ENCODE data around the gene ELF4.

The ELF4 gene

GRCh38 chrX:130124577-130124976 lies 14.3 kb upstream of the ELF4 start:
- Histone ChIP-seq H3K79me1 (ENCODE audit: low read length) (peaks cover 24% of the 10 kb centered on the region), H3K4ac (ENCODE audit: low read depth, low read length) (no peak overlapping the region), H3K14ac (ENCODE audit: low read length) (peak overlapping the region; percentile 80), H4K91ac (ENCODE audit: low read depth, low read length) (peak overlapping the region; percentile 84), H2AFZ (ENCODE audit: insufficient read depth, low read length, poor library complexity) (no peak overlapping the region), H2AK5ac (ENCODE audit: low read length) (peak overlapping the region; percentile 58), H3K36me3 (ENCODE audit: control insufficient read depth in 1 of 2, insufficient read depth in 2 of 2, low read length in 2 of 2) (peaks cover 7 to 8% of the 10 kb centered on the region in 2 experiments), H3K27ac (ENCODE audit: low read depth, low read length) (peak overlapping the region; percentile 92), H3K79me2 (ENCODE audit: control insufficient read depth, insufficient read depth, low read length, poor library complexity) (peaks cover 5% of the 10 kb centered on the region), H3K9me3 (ENCODE audit: insufficient read depth, low read depth, low read length) (no peaks in the 10 kb centered on the region), H4K8ac (ENCODE audit: low read depth, low read length) (peak overlapping the region; percentile 43), H3K9ac (ENCODE audit: low read length) (no peak overlapping the region), H3K4me3 (ENCODE audit: low read depth, low read length) (no peak overlapping the region), H2BK120ac (ENCODE audit: insufficient read depth, low read length, poor library complexity) (peak overlapping the region; percentile 36), H2BK5ac (ENCODE audit: low read depth, low read length, poor library complexity) (peak overlapping the region; percentile 87), H3K4me1 (ENCODE audit: control insufficient read depth in 1 of 2, insufficient read depth in 2 of 2, low read length in 2 of 2) (peaks cover 20 to 32% of the 10 kb centered on the region in 2 experiments), H2BK12ac (ENCODE audit: low read length) (peak overlapping the region; percentile 98), H3K4me2 (ENCODE audit: low read length) (peak overlapping the region; percentile 25), H3K27me3 (ENCODE audit: insufficient read depth, low read length) (no peaks in the 10 kb centered on the region), H3K23ac (ENCODE audit: low read length) (no peak overlapping the region), H3K18ac (ENCODE audit: low read length) (no peak overlapping the region), H4K12ac (ENCODE audit: low read depth, low read length) (no peak overlapping the region)
- peak in 1 of 2 donors; percentile 38 for DNase-seq
- no CpG with 5 or more reads among the region's 4 CpGs for WGBS (ENCODE audit: extremely low coverage, insufficient coverage, insufficient read length)

- no CpG with 5 or more reads among the region's 13 CpGs for WGBS (ENCODE audit: extremely low coverage, insufficient coverage, insufficient read length)
- Histone ChIP-seq H4K8ac (ENCODE audit: low read depth, low read length) (no peak overlapping the region), H3K4me2 (ENCODE audit: low read length) (no peak overlapping the region), H3K27ac (ENCODE audit: low read depth, low read length) (no peak overlapping the region), H3K36me3 (ENCODE audit: control insufficient read depth in 1 of 2, insufficient read depth in 2 of 2, low read length in 2 of 2) (peaks cover 0 to 3% of the 10 kb centered on the region in 2 experiments), H4K12ac (ENCODE audit: low read depth, low read length) (no peak overlapping the region), H3K18ac (ENCODE audit: low read length) (peak overlapping the region; percentile 21), H3K79me1 (ENCODE audit: low read length) (peaks cover 34% of the 10 kb centered on the region), H3K4me1 (ENCODE audit: control insufficient read depth in 1 of 2, insufficient read depth in 2 of 2, low read length in 2 of 2) (peaks cover 40 to 50% of the 10 kb centered on the region in 2 experiments), H2BK120ac (ENCODE audit: insufficient read depth, low read length, poor library complexity) (peak overlapping the region; percentile 60), H2BK12ac (ENCODE audit: low read length) (no peak overlapping the region), H2BK5ac (ENCODE audit: low read depth, low read length, poor library complexity) (no peak overlapping the region), H4K91ac (ENCODE audit: low read depth, low read length) (peak overlapping the region; percentile 59), H3K9ac (ENCODE audit: low read length) (no peak overlapping the region), H2AK5ac (ENCODE audit: low read length) (peak overlapping the region; percentile 3), H2AFZ (ENCODE audit: insufficient read depth, low read length, poor library complexity) (no peak overlapping the region), H3K4ac (ENCODE audit: low read depth, low read length) (no peak overlapping the region), H3K9me3 (ENCODE audit: insufficient read depth, low read depth, low read length) (no peaks in the 10 kb centered on the region), H3K23ac (ENCODE audit: low read length) (no peak overlapping the region), H3K27me3 (ENCODE audit: insufficient read depth, low read length) (no peaks in the 10 kb centered on the region), H3K79me2 (ENCODE audit: control insufficient read depth, insufficient read depth, low read length, poor library complexity) (peaks cover 5% of the 10 kb centered on the region), H3K14ac (ENCODE audit: low read length) (peak overlapping the region; percentile 8), H3K4me3 (ENCODE audit: low read depth, low read length) (no peak overlapping the region)
- DNase-seq, result no peak
Observed at GRCh38 chrX:130121505-130121800, 11.2 kb upstream of the ELF4 start.

GRCh38 chrX:130120746-130121504 lies 10.6 kb upstream of the ELF4 start:
- H2AFZ ChIP-seq (ENCODE audit: insufficient read depth, low read length, poor library complexity), result peak overlapping the region; percentile 67
- no peaks in the 10 kb centered on the region for H3K9me3 ChIP-seq (ENCODE audit: insufficient read depth, low read depth, low read length)
- peak overlapping the region; percentile 3 for H2AK5ac ChIP-seq (ENCODE audit: low read length)
- WGBS (ENCODE audit: extremely low coverage, insufficient coverage, insufficient read length), result no CpG with 5 or more reads among the region's 58 CpGs
- no peak overlapping the region for H3K23ac ChIP-seq (ENCODE audit: low read length)
- H3K14ac ChIP-seq (ENCODE audit: low read length), result peak overlapping the region; percentile 80
- peak; percentile 66 to 73 for DNase-seq
- peak overlapping the region; percentile 83 for H4K8ac ChIP-seq (ENCODE audit: low read depth, low read length)
- H3K4me1 ChIP-seq (ENCODE audit: control insufficient read depth in 1 of 2, insufficient read depth in 2 of 2, low read length in 2 of 2), result peaks cover 38 to 49% of the 10 kb centered on the region in 2 experiments
- peak overlapping the region; percentile 27 for H2BK12ac ChIP-seq (ENCODE audit: low read length)
- peak overlapping the region; percentile 85 for H2BK120ac ChIP-seq (ENCODE audit: insufficient read depth, low read length, poor library complexity)
- peaks cover 0 to 2% of the 10 kb centered on the region in 2 experiments for H3K36me3 ChIP-seq (ENCODE audit: control insufficient read depth in 1 of 2, insufficient read depth in 2 of 2, low read length in 2 of 2)
- peak overlapping the region; percentile 61 for H2BK5ac ChIP-seq (ENCODE audit: low read depth, low read length, poor library complexity)
- H3K27me3 ChIP-seq (ENCODE audit: insufficient read depth, low read length), result no peaks in the 10 kb centered on the region
- peaks cover 4% of the 10 kb centered on the region for H3K79me2 ChIP-seq (ENCODE audit: control insufficient read depth, insufficient read depth, low read length, poor library complexity)
- H3K4me2 ChIP-seq (ENCODE audit: low read length), result peak overlapping the region; percentile 83
- peak overlapping the region; percentile 83 for H3K27ac ChIP-seq (ENCODE audit: low read depth, low read length)
- no peak overlapping the region for H3K9ac ChIP-seq (ENCODE audit: low read length)
- peak overlapping the region; percentile 88 for H4K12ac ChIP-seq (ENCODE audit: low read depth, low read length)
- peak overlapping the region; percentile 58 for H3K4ac ChIP-seq (ENCODE audit: low read depth, low read length)
- H3K79me1 ChIP-seq (ENCODE audit: low read length), result peaks cover 33% of the 10 kb centered on the region
- peak overlapping the region; percentile 81 for H4K91ac ChIP-seq (ENCODE audit: low read depth, low read length)
- peak overlapping the region; percentile 80 for H3K18ac ChIP-seq (ENCODE audit: low read length)
- peak overlapping the region; percentile 58 for H3K4me3 ChIP-seq (ENCODE audit: low read depth, low read length)

- no peaks in the 10 kb centered on the region for H3K9me3 ChIP-seq (ENCODE audit: insufficient read depth, low read depth, low read length)
- H3K4me2 ChIP-seq (ENCODE audit: low read length), result peak overlapping the region; percentile 83
- H2BK12ac ChIP-seq (ENCODE audit: low read length), result peak overlapping the region; percentile 58
- H3K79me1 ChIP-seq (ENCODE audit: low read length), result peaks cover 27% of the 10 kb centered on the region
- peak overlapping the region; percentile 58 for H3K4me3 ChIP-seq (ENCODE audit: low read depth, low read length)
- H3K27me3 ChIP-seq (ENCODE audit: insufficient read depth, low read length), result no peaks in the 10 kb centered on the region
- no peak overlapping the region for H3K9ac ChIP-seq (ENCODE audit: low read length)
- H3K79me2 ChIP-seq (ENCODE audit: control insufficient read depth, insufficient read depth, low read length, poor library complexity), result peaks cover 2% of the 10 kb centered on the region
- H4K91ac ChIP-seq (ENCODE audit: low read depth, low read length), result peak overlapping the region; percentile 81
- peak overlapping the region; percentile 83 for H3K27ac ChIP-seq (ENCODE audit: low read depth, low read length)
- H4K8ac ChIP-seq (ENCODE audit: low read depth, low read length), result peak overlapping the region; percentile 83
- H3K36me3 ChIP-seq (ENCODE audit: control insufficient read depth in 1 of 2, insufficient read depth in 2 of 2, low read length in 2 of 2), result no peaks in the 10 kb centered on the region
- H2BK5ac ChIP-seq (ENCODE audit: low read depth, low read length, poor library complexity), result no peak overlapping the region
- H3K23ac ChIP-seq (ENCODE audit: low read length), result no peak overlapping the region
- peak overlapping the region; percentile 67 for H2AFZ ChIP-seq (ENCODE audit: insufficient read depth, low read length, poor library complexity)
- DNase-seq, result peak in 1 of 2 donors; percentile 58
- H2AK5ac ChIP-seq (ENCODE audit: low read length), result no peak overlapping the region
- no peak overlapping the region for H3K14ac ChIP-seq (ENCODE audit: low read length)
- peak overlapping the region; percentile 80 for H3K18ac ChIP-seq (ENCODE audit: low read length)
- H4K12ac ChIP-seq (ENCODE audit: low read depth, low read length), result peak overlapping the region; percentile 88
- no peak overlapping the region for H3K4ac ChIP-seq (ENCODE audit: low read depth, low read length)
- peaks cover 32 to 44% of the 10 kb centered on the region in 2 experiments for H3K4me1 ChIP-seq (ENCODE audit: control insufficient read depth in 1 of 2, insufficient read depth in 2 of 2, low read length in 2 of 2)
- no CpG with 5 or more reads among the region's 28 CpGs for WGBS (ENCODE audit: extremely low coverage, insufficient coverage, insufficient read length)
- H2BK120ac ChIP-seq (ENCODE audit: insufficient read depth, low read length, poor library complexity), result peak overlapping the region; percentile 85
Observed at GRCh38 chrX:130120321-130120731, 10.0 kb upstream of the ELF4 start.
